Tibial nerve (tissue), 3 donors: ENCODE measurements around the gene FBXL3.

Experiments
- EP300 ChIP-seq, 2 donors: sonication (generic); formaldehyde crosslinking; IDR thresholded peaks; one replicate each; pipeline ENCODE4 v1.6.1; 2017; ENCODE audit warnings: antibody characterized with exemption in 2 of 2, mild to moderate bottlenecking in 1 of 2
- POLR2A ChIP-seq, 2 donors: fragments of 450-650 bp; IDR thresholded peaks; one replicate each; pipeline ENCODE4 v1.6.1; 2017; ENCODE audit warnings: antibody characterized with exemption in 2 of 2, mild to moderate bottlenecking in 2 of 2, moderate library complexity in 2 of 2

DNA sequence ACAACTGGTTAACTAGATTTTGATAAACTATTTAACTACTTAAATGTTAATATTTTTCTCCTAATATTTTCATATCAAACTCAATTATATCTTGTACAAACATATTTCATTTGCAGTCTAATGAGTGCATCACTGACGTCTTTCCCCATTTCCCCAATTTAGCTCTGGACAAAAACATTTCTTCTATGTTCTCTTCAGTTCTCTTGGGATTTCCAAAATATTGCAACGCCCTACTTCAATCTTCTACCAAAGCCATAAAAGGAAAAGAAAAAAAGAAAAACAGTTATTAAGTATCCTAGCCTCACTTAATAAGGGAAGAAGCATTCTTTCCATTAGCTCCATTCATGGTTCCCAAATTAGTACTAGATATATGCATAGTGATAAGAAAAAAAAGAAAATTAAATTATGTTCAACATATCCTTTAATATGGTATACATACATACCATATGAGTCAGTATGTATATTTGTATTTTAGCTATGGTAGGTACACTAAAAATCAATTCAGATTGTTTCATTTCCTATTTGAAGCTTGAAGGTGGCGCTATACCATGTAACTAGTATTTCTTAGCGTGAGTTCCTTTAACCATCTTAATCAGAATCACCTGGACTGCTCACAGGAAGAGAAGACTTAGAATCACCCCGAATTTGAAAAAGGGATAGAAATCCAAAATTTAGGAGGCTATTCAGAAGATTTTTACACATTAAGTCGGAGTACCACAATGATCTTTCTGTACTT lies 9.9 kb downstream of the FBXL3 start:
- TF ChIP-seq EP300 (IDR thresholded peaks at IDR 0.05) (peak in 1 of 2 donors; percentile 55), POLR2A (IDR thresholded peaks at IDR 0.05) (no peak)
